K562 (cell line): Measurements from ENCODE around the gene MLYCD. TPM values are rescaled to one million over a fixed set of nuclear protein-coding genes. Genes with fewer than 3 reads are reported as not detected.

Experiments
- BCLAF1 ChIP-seq, 2 experiments: fragments of 450-650 bp in 1 of 2; IDR thresholded peaks; 2 replicates each; pipeline ENCODE4 v1.6.1; 2011 to 2017; ENCODE audit warnings: low read depth in 2 of 2, antibody characterized with exemption in 1 of 2, borderline replicate concordance in 1 of 2, low read length in 1 of 2, mild to moderate bottlenecking in 1 of 2, mixed read lengths in 1 of 2; ENCODE audit not compliant: control insufficient read depth in 1 of 2
- ZMIZ1 ChIP-seq, 2 experiments: fragments of 150-350 bp in 1 of 2; IDR thresholded peaks; 2 replicates each; pipeline ENCODE4 v1.6.1; 2012 to 2016; ENCODE audit warnings: low read depth in 2 of 2, low read length in 2 of 2, mild to moderate bottlenecking in 1 of 2, moderate library complexity in 1 of 2
- ZNF395 ChIP-seq: fragments of 200-800 bp; sonication (Bioruptor generic); IDR thresholded peaks from 2 replicates; pipeline ENCODE4 v1.6.1; 2017; ENCODE audit warnings: missing genetic modification characterization, missing compliant biosample characterization
- polyA plus RNA-seq, 8 experiments: library from polyadenylated mRNA; depleted of rRNA in 4 of 8; stranded (reverse) in 5 of 8; unstranded in 3 of 8; fragments of >200 nt; fragmentation: Nextera tagmentation in 2 of 8; fragmentation: Illumina TruSeq in 1 of 8; extraction: Ambion mirVana in 2 of 8; extraction: Trizol in 1 of 8; gene quantifications; 2 replicates each; pipeline versions ENCODE4 v1.2.1 to v1.2.3, GENCODE V29; 2011 to 2014; ENCODE audit warnings: inconsistent platforms in 1 of 8, missing spikeins in 1 of 8
- total RNA-seq, 7 experiments: library from RNA; depleted of rRNA in 6 of 7; stranded (reverse); fragments of >200 nt in 6 of 7; fragmentation: Illumina TruSeq in 2 of 7; extraction: Trizol in 2 of 7; gene quantifications; 2 replicates each; pipeline versions ENCODE4 v1.2.1 to v1.2.3, GENCODE V29; 2011 to 2021; ENCODE audit warnings: low replicate concordance in 1 of 7

The MLYCD gene
- total and polyA plus RNA-seq, 9 of the 15 experiments (the other 6 are each of a cell fraction or from before 2014, with no cell fraction given), result 0.15 to 2.0 (median 1.0) TPM

- TF ChIP-seq BCLAF1 (IDR thresholded peaks at IDR 0.05; ENCODE audit: borderline replicate concordance in 1 of 2, control insufficient read depth in 1 of 2, low read depth in 2 of 2, low read length in 1 of 2), result no peak
- TF ChIP-seq ZNF395 (CRISPR knock-in tag), result no peak
- TF ChIP-seq ZMIZ1 (IDR thresholded peaks at IDR 0.05; ENCODE audit: low read depth in 2 of 2, low read length in 2 of 2), result no peak
These were observed 8.8 kb downstream of the MLYCD start (continued) for GRCh38 chr16:83907631-83908250.
